PC-3 (cell line): ENCODE results near the gene NUP93. TPM values are rescaled to one million over a fixed set of nuclear protein-coding genes. Genes with fewer than 3 reads are reported as not detected.

Experiments used
- ATAC-seq: fragments of 200-7000 bp; cut with Tn5 transposase; 2 replicates; pipeline ENCODE4 v1.9.1; 2020; ENCODE audit warnings: mild to moderate bottlenecking, moderate library complexity
- BruUV-seq: library from RNA; stranded (reverse); fragments of 400-500 nt; replicated peaks from 2 replicates; lab custom pipeline; 2021; lab: Mats Ljungman, UMichigan
- CTCF ChIA-PET: fragments of 300-600 bp; sonication (Branson Sonifier 250); formaldehyde crosslinking; loops from one replicate; lab custom pipeline; 2022; ENCODE audit warnings: antibody characterized with exemption; lab: Charles Lee
- POLR2A ChIA-PET: fragments of 300-600 bp; sonication (Branson Sonifier 250); formaldehyde crosslinking; loops from one replicate; lab custom pipeline; 2022; ENCODE audit warnings: antibody characterized with exemption; ENCODE audit not compliant: unreplicated experiment; lab: Charles Lee
- DNase-seq: peaks from one replicate; pipeline ENCODE4 v3.0.0-alpha.2; 2015
- H2AFZ ChIP-seq: fragments of 300-600 bp; sonication (generic); 2 replicates; pipeline ENCODE4 v1.6.0; 2016; ENCODE audit warnings: antibody characterized with exemption, low read length
- H3F3A ChIP-seq: fragments of 300-600 bp; sonication (generic); one replicate; pipeline ENCODE4 v1.6.0; 2017; ENCODE audit warnings: antibody characterized with exemption, low read length, control low read depth, mild to moderate bottlenecking; ENCODE audit not compliant: unreplicated experiment
- H3K27ac ChIP-seq: fragments of 300-600 bp; sonication (generic); 2 replicates; pipeline ENCODE4 v1.5.1; 2016; ENCODE audit warnings: mild to moderate bottlenecking, low read length
- H3K27me3 ChIP-seq: fragments of 300-600 bp; sonication (generic); 2 replicates; pipeline ENCODE4 v1.6.1; 2016; ENCODE audit warnings: low read length, mixed read lengths
- H3K36me3 ChIP-seq: fragments of 300-600 bp; sonication (generic); 2 replicates; pipeline ENCODE4 v1.6.1; 2016; ENCODE audit warnings: low read depth, mixed run types, low read length, mixed read lengths
- H3K4me1 ChIP-seq: fragments of 300-600 bp; sonication (generic); 2 replicates; pipeline ENCODE4 v1.5.1; 2016; ENCODE audit warnings: low read length; ENCODE audit not compliant: insufficient read depth
- H3K4me2 ChIP-seq: fragments of 300-600 bp; sonication (generic); 2 replicates; pipeline ENCODE4 v1.6.0; 2016; ENCODE audit warnings: low read length
- H3K4me3 ChIP-seq: fragments of 300-600 bp; sonication (generic); 2 replicates; pipeline ENCODE4 v1.5.1; 2016; ENCODE audit warnings: mild to moderate bottlenecking, low read length, mixed read lengths
- H3K79me2 ChIP-seq: fragments of 300-600 bp; sonication (generic); 2 replicates; pipeline ENCODE4 v1.6.1; 2017; ENCODE audit warnings: low read length, mixed read lengths
- H3K9ac ChIP-seq: fragments of 300-600 bp; sonication (generic); 2 replicates; pipeline ENCODE4 v1.6.0; 2016; ENCODE audit warnings: mild to moderate bottlenecking, low read length
- H3K9me2 ChIP-seq: fragments of 300-600 bp; sonication (generic); replicated peaks from 2 replicates; pipeline ENCODE4 v1.6.1; 2016; ENCODE audit warnings: mixed run types, low read length, mixed read lengths
- H3K9me3 ChIP-seq: fragments of 300-600 bp; sonication (generic); 2 replicates; pipeline ENCODE4 v1.6.1; 2016; ENCODE audit warnings: low read length, mixed read lengths
- H4K20me1 ChIP-seq: fragments of 300-600 bp; sonication (generic); 2 replicates; pipeline ENCODE4 v1.6.1; 2016; ENCODE audit warnings: low read length, mixed read lengths
- CTCF ChIP-seq: fragments of 300-600 bp; sonication (generic); conservative IDR thresholded peaks from 2 replicates; pipeline ENCODE4 v1.5.1; 2017; ENCODE audit warnings: antibody characterized with exemption, low read depth, mild to moderate bottlenecking, low read length
- EZH2 ChIP-seq: fragments of 300-600 bp; sonication (generic); IDR thresholded peaks from one replicate; pipeline ENCODE4 v1.6.1; 2017; ENCODE audit warnings: antibody characterized with exemption, mild to moderate bottlenecking, low read length; ENCODE audit not compliant: unreplicated experiment
- EZH2phosphoT487 ChIP-seq: fragments of 300-600 bp; sonication (generic); IDR thresholded peaks from 2 replicates; pipeline ENCODE4 v1.6.1; 2018; ENCODE audit warnings: mild to moderate bottlenecking, antibody characterized with exemption, low read length, borderline replicate concordance
- intact Hi-C: fragments of 100-400 bp; cut with micrococcal nuclease; formaldehyde crosslinking; loops from 2 replicates; pipeline ENCODE4 v1.9.0; 2023
- total RNA-seq: library from RNA; depleted of rRNA; stranded (reverse); fragments of >200 nt; gene quantifications from 2 replicates; pipeline ENCODE4 v1.2.3, GENCODE V29; 2014

NUP93 gene
- total RNA-seq, 1 experiment from 2014 or later = 98.6 TPM

GRCh38 chr16:56896244-56896643 lies 166.3 kb downstream of the NUP93 start:
- Histone ChIP-seq H3K79me2 (no peaks in the 10 kb centered on the region), H3K9me2 (no peaks in the 10 kb centered on the region), H3K4me1 (no peaks in the 10 kb centered on the region), H3K27ac (no peak overlapping the region), H4K20me1 (no peaks in the 10 kb centered on the region), H3K9ac (no peak overlapping the region), H3K27me3 (no peaks in the 10 kb centered on the region), H2AFZ (no peak overlapping the region), H3K9me3 (no peaks in the 10 kb centered on the region), H3K4me3 (no peak overlapping the region), H3K4me2 (no peak overlapping the region), H3K36me3 (no peaks in the 10 kb centered on the region), H3F3A (no peaks in the 10 kb centered on the region)
- TF ChIP-seq CTCF (no peak), EZH2phosphoT487 (no peak), EZH2 (no peak)
- ChIA-PET CTCF (no interaction called here), POLR2A (no interaction called here)
- DNase-seq (no peak), ATAC-seq (no peak)
- no TSS peak for BruUV-seq
- intact Hi-C loops = no loop called here

GRCh38 chr16:56897026-56897799 lies 167.3 kb downstream of the NUP93 start:
- H3K36me3 ChIP-seq = no peaks in the 10 kb centered on the region
- CTCF ChIA-PET = no interaction called here
- intact Hi-C loops = no loop called here

More at GRCh38 chr16:56897026-56897799, 167.3 kb downstream of the NUP93 start:
- Histone ChIP-seq H3K27ac (no peak overlapping the region), H3K4me1 (no peaks in the 10 kb centered on the region), H3K79me2 (no peaks in the 10 kb centered on the region), H3F3A (no peaks in the 10 kb centered on the region), H3K9me2 (no peaks in the 10 kb centered on the region), H3K9me3 (no peaks in the 10 kb centered on the region), H4K20me1 (no peaks in the 10 kb centered on the region), H3K27me3 (no peaks in the 10 kb centered on the region), H3K4me3 (no peak overlapping the region), H2AFZ (no peak overlapping the region), H3K4me2 (no peak overlapping the region), H3K9ac (no peak overlapping the region)
- POLR2A ChIA-PET = no interaction called here
- no peak for ATAC-seq
- TF ChIP-seq EZH2phosphoT487 = no peak
- TF ChIP-seq CTCF = no peak
- TF ChIP-seq EZH2 = no peak
- BruUV-seq = no TSS peak
- no peak for DNase-seq
